H1 (cell line): ENCODE measurements around the gene ZNF37A. TPM values are rescaled to one million over a fixed set of nuclear protein-coding genes. Genes with fewer than 3 reads are reported as not detected.

ENCODE experiments used
- CTCF ChIA-PET: fragments of 300-600 bp; sonication (Branson Sonifier 250); formaldehyde crosslinking; loops from one replicate; lab custom pipeline; 2021; ENCODE audit not compliant: partially characterized antibody; lab: Charles Lee
- POLR2A ChIA-PET: fragments of 300-600 bp; sonication (Branson Sonifier 250); formaldehyde crosslinking; loops from one replicate; lab custom pipeline; 2021; ENCODE audit warnings: inconsistent platforms; ENCODE audit not compliant: partially characterized antibody; lab: Charles Lee
- DNase-seq, 2 experiments: peaks; one replicate each; pipeline versions ENCODE4 v3.0.0 to v3.0.0-alpha.2; 2010 to 2022; ENCODE audit warnings: low spot score in 2 of 2, low read depth in 1 of 2, mixed read lengths in 1 of 2
- FAIRE-seq: peaks from 2 replicates; lab custom pipeline; 2011; peaks lifted over from hg19 to GRCh38; lab: Jason Lieb, UNC
- H2AFZ ChIP-seq: 2 replicates; pipeline ENCODE4 v1.8.1; 2012; ENCODE audit warnings: low read length, inconsistent platforms
- H2AK5ac ChIP-seq: 2 replicates; pipeline ENCODE4 v1.6.1; 2013; ENCODE audit warnings: low read depth, low read length
- H2BK120ac ChIP-seq: replicated peaks from 2 replicates; pipeline ENCODE3; 2013; ENCODE audit warnings: low read depth, low read length, inconsistent platforms
- H2BK12ac ChIP-seq: 2 replicates; pipeline ENCODE4 v1.6.1; 2013; ENCODE audit warnings: low read depth, low read length
- H2BK15ac ChIP-seq: 2 replicates; pipeline ENCODE4 v1.6.1; 2013; ENCODE audit warnings: low read length
- H2BK20ac ChIP-seq: 2 replicates; pipeline ENCODE4 v1.6.1; 2013; ENCODE audit warnings: low read length
- H2BK5ac ChIP-seq: 2 replicates; pipeline ENCODE4 v1.6.1; 2013; ENCODE audit warnings: low read depth, low read length
- H3K14ac ChIP-seq: 2 replicates; pipeline ENCODE4 v1.6.1; 2013; ENCODE audit warnings: inconsistent platforms; ENCODE audit not compliant: insufficient read length
- H3K18ac ChIP-seq: 2 replicates; pipeline ENCODE4 v1.6.1; 2013; ENCODE audit warnings: low read length; ENCODE audit errors: extremely low read depth
- H3K23ac ChIP-seq: 2 replicates; pipeline ENCODE4 v1.6.1; 2013; ENCODE audit warnings: inconsistent platforms; ENCODE audit not compliant: insufficient read length
- H3K23me2 ChIP-seq: 2 replicates; pipeline ENCODE4 v1.6.1; 2013; ENCODE audit warnings: low read depth, low read length
- H3K27ac ChIP-seq: 2 replicates; pipeline ENCODE4 v1.6.1; 2011; ENCODE audit warnings: low read depth, low read length, inconsistent platforms
- H3K27me3 ChIP-seq, 4 experiments: replicated peaks in 1 of 4; 1 replicate in 1 of 4; 2 replicates in 3 of 4; pipeline versions ENCODE4 v1.6.1 to v1.8.1; 2011 to 2013; ENCODE audit warnings: low read length in 3 of 4, mild to moderate bottlenecking in 3 of 4, inconsistent platforms in 2 of 4, mixed read lengths in 2 of 4, moderate library complexity in 1 of 4; ENCODE audit not compliant: control insufficient read depth in 3 of 4, insufficient read depth in 3 of 4; ENCODE audit errors: extremely low read depth in 1 of 4
- H3K36me3 ChIP-seq, 4 experiments: 2 replicates each; pipeline versions ENCODE4 v1.6.1 to v1.8.1; 2011 to 2013; ENCODE audit warnings: mild to moderate bottlenecking in 4 of 4, low read length in 3 of 4, moderate library complexity in 2 of 4, control low read depth in 1 of 4, inconsistent platforms in 1 of 4; ENCODE audit not compliant: insufficient read depth in 4 of 4, control insufficient read depth in 2 of 4
- H3K4ac ChIP-seq: replicated peaks from 2 replicates; pipeline ENCODE3; 2013; ENCODE audit warnings: low read length, low read depth, mixed read lengths, inconsistent platforms; ENCODE audit not compliant: insufficient read length
- H3K4me1 ChIP-seq, 4 experiments: replicated peaks in 1 of 4; 1 replicate in 1 of 4; 2 replicates in 3 of 4; pipeline versions ENCODE4 v1.6.1 to v1.8.1; 2011 to 2013; ENCODE audit warnings: low read length in 3 of 4, inconsistent platforms in 2 of 4, mixed read lengths in 1 of 4; ENCODE audit not compliant: insufficient read depth in 4 of 4, control insufficient read depth in 3 of 4
- H3K4me2 ChIP-seq, 2 experiments: 2 replicates each; pipeline versions ENCODE4 v1.6.1 to v1.8.1; 2011 to 2013; ENCODE audit warnings: low read depth in 2 of 2, low read length in 2 of 2, control low read depth in 1 of 2, inconsistent platforms in 1 of 2, mild to moderate bottlenecking in 1 of 2; ENCODE audit not compliant: insufficient read depth in 1 of 2
- H3K4me3 ChIP-seq, 4 experiments: fragments of 200-600, 300-600 bp in 1 of 4; sonication (generic), shearing (Covaris generic), sonication (Bioruptor Twin) in 1 of 4; 2 replicates each; pipeline versions ENCODE4 v1.5.1 to v1.8.1; 2011 to 2016; ENCODE audit warnings: low read length in 4 of 4, low read depth in 3 of 4, control low read depth in 2 of 4, inconsistent platforms in 2 of 4, mild to moderate bottlenecking in 2 of 4, mixed read lengths in 1 of 4, moderate library complexity in 1 of 4; ENCODE audit not compliant: insufficient read depth in 2 of 4; ENCODE audit errors: extremely low read depth in 1 of 4
- H3K56ac ChIP-seq: replicated peaks from 2 replicates; pipeline ENCODE3; 2013; ENCODE audit warnings: low read depth, mild to moderate bottlenecking, mixed read lengths, low read length, inconsistent platforms; ENCODE audit not compliant: insufficient read length
- H3K79me1 ChIP-seq: 2 replicates; pipeline ENCODE4 v1.6.1; 2013; ENCODE audit warnings: low read depth, low read length, control low read depth
- H3K79me2 ChIP-seq, 2 experiments: 2 replicates each; pipeline versions ENCODE4 v1.6.1 to v1.8.1; 2012 to 2013; ENCODE audit warnings: low read length in 2 of 2, mild to moderate bottlenecking in 2 of 2, inconsistent platforms in 1 of 2; ENCODE audit not compliant: insufficient read depth in 2 of 2, control insufficient read depth in 1 of 2
- H3K9ac ChIP-seq, 4 experiments: replicated peaks in 1 of 4; 1 replicate in 1 of 4; 2 replicates in 3 of 4; pipeline versions ENCODE4 v1.6.1 to v1.8.1; 2011 to 2013; ENCODE audit warnings: low read depth in 3 of 4, low read length in 3 of 4, control low read depth in 2 of 4, mild to moderate bottlenecking in 2 of 4, moderate library complexity in 2 of 4, inconsistent platforms in 1 of 4; ENCODE audit errors: extremely low read depth in 1 of 4
- H3K9me3 ChIP-seq, 2 experiments: 2 replicates each; pipeline versions ENCODE4 v1.6.1 to v1.8.1; 2012 to 2013; ENCODE audit warnings: mild to moderate bottlenecking in 2 of 2, moderate library complexity in 2 of 2, control low read depth in 1 of 2, inconsistent platforms in 1 of 2, low read depth in 1 of 2, low read length in 1 of 2, mixed read lengths in 1 of 2; ENCODE audit not compliant: insufficient read depth in 2 of 2
- H4K20me1 ChIP-seq, 2 experiments: replicated peaks in 1 of 2; 2 replicates each; pipeline versions ENCODE3 to v1.8.1; 2011 to 2013; ENCODE audit warnings: inconsistent platforms in 2 of 2, low read length in 2 of 2, mild to moderate bottlenecking in 1 of 2; ENCODE audit not compliant: insufficient read depth in 2 of 2, control insufficient read depth in 1 of 2
- H4K5ac ChIP-seq: 2 replicates; pipeline ENCODE4 v1.6.1; 2013; ENCODE audit warnings: low read length, low read depth, mixed read lengths, inconsistent platforms; ENCODE audit not compliant: insufficient read length
- H4K8ac ChIP-seq: 2 replicates; pipeline ENCODE4 v1.8.0; 2013; ENCODE audit warnings: mild to moderate bottlenecking, moderate library complexity, low read length, inconsistent platforms; ENCODE audit not compliant: insufficient read depth; ENCODE audit errors: extremely low read depth
- H4K91ac ChIP-seq: replicated peaks from 2 replicates; pipeline ENCODE3; 2013; ENCODE audit warnings: low read length, mixed read lengths, inconsistent platforms; ENCODE audit not compliant: insufficient read length
- CHD1 ChIP-seq: IDR thresholded peaks from 2 replicates; pipeline ENCODE4 v1.6.1; 2012; ENCODE audit warnings: low read depth, low read length, improper control_type of control experiment
- EZH2 ChIP-seq: fragments of 200-600 bp; sonication (generic); IDR thresholded peaks from 2 replicates; pipeline ENCODE4 v1.7.1; 2012; ENCODE audit warnings: low read depth, mild to moderate bottlenecking, moderate library complexity, low read length, inconsistent platforms; ENCODE audit not compliant: severe bottlenecking
- WGBS, 2 experiments: shearing (Covaris generic) in 1 of 2; methylation state at CpG; one replicate each; pipeline versions ENCODE4 v1.1.6 to v1.1.7; 2013 to 2015; ENCODE audit warnings: low lambda C conversion rate in 2 of 2, mixed read lengths in 2 of 2, inconsistent platforms in 1 of 2, low coverage in 1 of 2, missing lambda C conversion rate in 1 of 2; ENCODE audit not compliant: insufficient replicate concordance in 2 of 2, insufficient coverage in 1 of 2, insufficient read length in 1 of 2; ENCODE audit errors: extremely low coverage in 1 of 2, missing lambda C conversion rate in 1 of 2; 5-methylcytosine and 5-hydroxymethylcytosine counted together
- polyA plus RNA-seq, 7 experiments: library from polyadenylated mRNA; depleted of rRNA in 3 of 7; stranded (reverse) in 5 of 7; unstranded in 2 of 7; fragments of >200 nt in 5 of 7; fragments of 200-250 nt in 2 of 7; gene quantifications; 1 replicate in 5 of 7; 2 replicates in 1 of 7; 4 replicates in 1 of 7; pipeline versions ENCODE4 v1.2.1 to v1.2.3, GENCODE V29; 2011 to 2013; ENCODE audit warnings: missing spikeins in 2 of 7, mixed read lengths in 2 of 7
- total RNA-seq: library from RNA; stranded (reverse); fragmentation: NEBNext Ultra II Directional; extraction: Animal tissue kit (Norgen Biotek cat#: 25700); gene quantifications from 2 replicates; pipeline ENCODE4 v1.2.1, GENCODE V29; 2021

ZNF37A gene
- total and polyA plus RNA-seq, 2 of the 8 experiments (the other 6 are each of a cell fraction or from before 2014, with no cell fraction given), result 0.97 to 12.7 TPM

- Histone ChIP-seq H4K5ac (no peak overlapping the region), H3K79me1 (no peaks in the 10 kb centered on the region), H2BK5ac (no peak overlapping the region), H4K91ac (no peak overlapping the region), H3K56ac (no peak overlapping the region), H3K23ac (no peak overlapping the region), H3K4me2 (no peak overlapping the region), H3K4ac (no peak overlapping the region), H4K20me1 (no peaks in the 10 kb centered on the region), H2AFZ (no peak overlapping the region), H2BK12ac (no peak overlapping the region), H3K79me2 (no peaks in the 10 kb centered on the region), H3K36me3 (peaks cover 3 to 26% (median 13%) of the 10 kb centered on the region in 4 experiments; a peak in 6 of 8 replicates), H2BK15ac (no peak overlapping the region), H2BK20ac (no peak overlapping the region), H3K18ac (no peak overlapping the region), H3K9ac (no peak overlapping the region), H3K27me3 (no peaks in the 10 kb centered on the region), H2BK120ac (no peak overlapping the region), H3K23me2 (no peaks in the 10 kb centered on the region), H2AK5ac (no peak overlapping the region), H3K9me3 (peaks cover 31 to 41% of the 10 kb centered on the region in 2 experiments), H3K27ac (no peak overlapping the region), H3K14ac (no peak overlapping the region), H3K4me3 (no peak overlapping the region)
- DNase-seq (no peak), FAIRE-seq (no peak)
- POLR2A ChIA-PET, result no interaction called here
- CTCF ChIA-PET, result no interaction called here
- TF ChIP-seq EZH2 (no peak), CHD1 (no peak)
- TF ChIP-seq, all 59 proteins: peak for 0
- no peaks in the 10 kb centered on the region for H3K4me1 ChIP-seq
- 78% methylated on average over 1 of the region's 1 CpG; no CpG with 5 or more reads in 1 of the 2 experiments for WGBS, 2 experiments
- no peak overlapping the region for H4K8ac ChIP-seq
Observed at GRCh38 chr10:38050212-38050611, 43.9 kb upstream of the ZNF37A start.
